Heart left ventricle (tissue), 13 donors: ENCODE measurements around the gene PIK3AP1.

Experiments
- POLR2A ChIP-seq, 2 donors: fragments of 450-650 bp; IDR thresholded peaks; one replicate each; pipeline ENCODE4 v1.6.1; 2017; ENCODE audit warnings: antibody characterized with exemption in 2 of 2, mild to moderate bottlenecking in 2 of 2, moderate library complexity in 2 of 2
- TF ChIP-seq, protein P1 (sequence below), 12 donors: fragments of 200-600 bp; sonication (generic) in 4 of 12; IDR thresholded peaks; one replicate each; pipeline versions ENCODE4 v1.5.0 to v1.8.0; 2018 to 2022; ENCODE audit warnings: antibody characterized with exemption in 12 of 12, mild to moderate bottlenecking in 5 of 12
- donor health status: ischemic (EF 13 %, LVEDD 7.1; RV severe dilation, severe dysfunction).
- donor health status: DM: no; HTN: yes; CAD: no.
- donor health status: DM: no; HTN: no; CAD: no.
- donor health status: ischemic (EF 25% LVEDD 6.9; RV normal size, moderate dysfunction).
- donor health status: ischemic (EF 25% LVEDD 5.7; RV mildly dilated, moderate dysfunction).
- donor health status: ischemic (EF 35%, LVEDD 5.7; RV mildly dilated, moderate dysfunction).
- donor health status: nonischemic (EF 11% LVEDD 7.7; RV severe dilation, severe dysfunction).
- donor health status: DM: yes; HTN: yes; CAD: no.
- donor health status: PGD.
- donor health status: ischemic (EF 29% LVEDD 5.4; RV normal size, mild dysfunction).
- donor health status: nonischemic (EF 23%, LVEDD 6.1; RV moderate dilation, normal function).

DNA sequence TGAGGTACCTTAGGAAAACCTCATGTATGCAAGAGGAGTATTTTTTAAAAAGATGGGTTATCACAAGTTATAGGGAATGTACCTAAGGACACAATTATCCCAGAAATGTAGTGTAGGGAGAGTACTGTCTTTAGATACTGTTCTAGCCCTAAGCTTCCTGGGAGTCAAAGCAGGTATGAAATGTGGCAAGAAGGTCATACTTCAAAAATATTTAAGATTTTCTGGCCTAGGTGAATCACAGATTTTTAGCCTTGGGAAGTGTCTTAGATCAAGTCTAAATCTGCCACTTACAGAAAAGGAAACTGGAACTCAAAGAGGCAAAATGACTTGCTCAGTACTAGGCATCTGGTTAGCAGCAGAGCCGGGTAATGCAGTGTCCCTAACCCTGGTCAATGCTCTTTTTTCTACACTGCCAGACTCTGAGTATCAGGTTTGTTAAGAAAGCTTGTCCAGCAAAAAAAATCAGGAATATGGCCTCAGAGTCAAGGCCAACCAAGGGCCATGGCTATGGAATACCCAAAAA, 13.9 kb downstream of the PIK3AP1 start:
- TF ChIP-seq, protein P1, sequence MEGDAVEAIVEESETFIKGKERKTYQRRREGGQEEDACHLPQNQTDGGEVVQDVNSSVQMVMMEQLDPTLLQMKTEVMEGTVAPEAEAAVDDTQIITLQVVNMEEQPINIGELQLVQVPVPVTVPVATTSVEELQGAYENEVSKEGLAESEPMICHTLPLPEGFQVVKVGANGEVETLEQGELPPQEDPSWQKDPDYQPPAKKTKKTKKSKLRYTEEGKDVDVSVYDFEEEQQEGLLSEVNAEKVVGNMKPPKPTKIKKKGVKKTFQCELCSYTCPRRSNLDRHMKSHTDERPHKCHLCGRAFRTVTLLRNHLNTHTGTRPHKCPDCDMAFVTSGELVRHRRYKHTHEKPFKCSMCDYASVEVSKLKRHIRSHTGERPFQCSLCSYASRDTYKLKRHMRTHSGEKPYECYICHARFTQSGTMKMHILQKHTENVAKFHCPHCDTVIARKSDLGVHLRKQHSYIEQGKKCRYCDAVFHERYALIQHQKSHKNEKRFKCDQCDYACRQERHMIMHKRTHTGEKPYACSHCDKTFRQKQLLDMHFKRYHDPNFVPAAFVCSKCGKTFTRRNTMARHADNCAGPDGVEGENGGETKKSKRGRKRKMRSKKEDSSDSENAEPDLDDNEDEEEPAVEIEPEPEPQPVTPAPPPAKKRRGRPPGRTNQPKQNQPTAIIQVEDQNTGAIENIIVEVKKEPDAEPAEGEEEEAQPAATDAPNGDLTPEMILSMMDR (IDR thresholded peaks at IDR 0.05): no peak
- no peak for TF ChIP-seq POLR2A (IDR thresholded peaks at IDR 0.05)
